Activated T-helper 1 cell treated with anti-CD3 and anti-CD28 coated beads, Interleukin-2, amount 50 U/mL, for 16 hours (primary cell): ENCODE data around the gene ASPSCR1.

Experiments used
- DNase-seq, 2 donors: peaks; one replicate each; pipeline ENCODE4 v3.0.0-alpha.2; 2020; ENCODE audit warnings: low read depth in 1 of 2, low spot score in 1 of 2

The ASPSCR1 gene

GRCh38 chr17:81999587-81999975 lies 22.2 kb downstream of the ASPSCR1 start:
- DNase-seq: no peak

GRCh38 chr17:81999976-82000802 lies 22.8 kb downstream of the ASPSCR1 start:
- DNase-seq: no peak

- DNase-seq: no peak
Observed at GRCh38 chr17:82000803-82001570, 23.6 kb downstream of the ASPSCR1 start.

GRCh38 chr17:82001571-82002056 lies 24.2 kb downstream of the ASPSCR1 start:
- DNase-seq: no peak

GRCh38 chr17:82003411-82004381 lies 26.3 kb downstream of the ASPSCR1 start:
- DNase-seq: no peak

- no peak for DNase-seq
Observed at GRCh38 chr17:82004517-82005455, 27.4 kb downstream of the ASPSCR1 start.

GRCh38 chr17:82005701-82006348 lies 28.4 kb downstream of the ASPSCR1 start:
- no peak for DNase-seq

- no peak for DNase-seq
Observed at GRCh38 chr17:82006468-82007227, 29.2 kb downstream of the ASPSCR1 start.

- no peak for DNase-seq
Observed at GRCh38 chr17:82007228-82007494, 29.7 kb downstream of the ASPSCR1 start.

GRCh38 chr17:82007495-82008257 lies 30.2 kb downstream of the ASPSCR1 start:
- DNase-seq: no peak

- DNase-seq: no peak
Observed at GRCh38 chr17:82008258-82008940, 31.0 kb downstream of the ASPSCR1 start.

GRCh38 chr17:82008941-82009405 lies 31.5 kb downstream of the ASPSCR1 start:
- DNase-seq: no peak

GRCh38 chr17:82009413-82009812 lies 32.0 kb downstream of the ASPSCR1 start:
- no peak for DNase-seq

- no peak for DNase-seq
Observed at GRCh38 chr17:82010575-82011525, 33.4 kb downstream of the ASPSCR1 start.

GRCh38 chr17:82011617-82012187 lies 34.3 kb downstream of the ASPSCR1 start:
- no peak for DNase-seq

GRCh38 chr17:82012261-82012639 lies 34.8 kb downstream of the ASPSCR1 start:
- no peak for DNase-seq
